CD4-positive, CD25-positive, alpha-beta regulatory T cell (primary cell): Measurements from ENCODE around the gene RGS17. TPM values are rescaled to one million over a fixed set of nuclear protein-coding genes. Genes with fewer than 3 reads are reported as not detected.
A peak's percentile ranks its signal among the peaks of the same experiment; 100 is the strongest.

Experiments
- ATAC-seq, 2 donors: fragments of 150-1000 bp; cut with Tn5 transposase; one replicate each; pipeline ENCODE4 v1.10.0; 2021; ENCODE audit warnings: low read depth in 2 of 2, moderate number of reproducible peaks in 2 of 2, moderate library complexity in 1 of 2
- DNase-seq, 3 donors: peaks; one replicate each; pipeline versions ENCODE4 v3.0.0 to v3.0.0-alpha.2; 2012 to 2022; ENCODE audit warnings: mixed read lengths in 1 of 3
- H3K27ac ChIP-seq: one replicate; pipeline ENCODE4 v1.7.0; 2013; ENCODE audit warnings: mild to moderate bottlenecking, low read length; ENCODE audit not compliant: insufficient read depth, poor library complexity, severe bottlenecking
- H3K27me3 ChIP-seq: one replicate; pipeline ENCODE4 v1.7.0; 2013; ENCODE audit warnings: low read length; ENCODE audit not compliant: control insufficient read depth, insufficient read depth
- H3K36me3 ChIP-seq: one replicate; pipeline ENCODE4 v1.7.0; 2013; ENCODE audit warnings: mild to moderate bottlenecking, low read length, moderate library complexity; ENCODE audit not compliant: control insufficient read depth, insufficient read depth
- H3K4me1 ChIP-seq: 2 replicates; pipeline ENCODE4 v1.7.0; 2013; ENCODE audit warnings: mild to moderate bottlenecking, low read length; ENCODE audit not compliant: insufficient read depth, control insufficient read depth, poor library complexity, severe bottlenecking
- H3K4me3 ChIP-seq: one replicate; pipeline ENCODE4 v1.7.0; 2013; ENCODE audit warnings: low read depth, mild to moderate bottlenecking, low read length, moderate library complexity
- H3K9me3 ChIP-seq, 2 experiments: 1 replicate in 1 of 2; 2 replicates in 1 of 2; pipeline ENCODE4 v1.7.0; 2013; ENCODE audit warnings: low read length in 2 of 2, mild to moderate bottlenecking in 1 of 2, moderate library complexity in 1 of 2; ENCODE audit not compliant: control insufficient read depth in 2 of 2
- H3K27ac Mint-ChIP-seq, 3 donors: one replicate each; pipeline ENCODE4 v1.8.0; 2020 to 2022; ENCODE audit warnings: mild to moderate bottlenecking in 3 of 3, mixed read lengths in 3 of 3, moderate library complexity in 2 of 3
- H3K27me3 Mint-ChIP-seq: one replicate; pipeline ENCODE4 v1.8.0; 2022; ENCODE audit warnings: mild to moderate bottlenecking, mixed read lengths
- H3K36me3 Mint-ChIP-seq: one replicate; pipeline ENCODE4 v1.8.0; 2020; ENCODE audit warnings: mixed read lengths
- H3K4me1 Mint-ChIP-seq, 4 donors: one replicate each; pipeline ENCODE4 v1.8.0; 2020 to 2022; ENCODE audit warnings: mixed read lengths in 4 of 4, mild to moderate bottlenecking in 1 of 4
- H3K4me3 Mint-ChIP-seq, 4 donors: one replicate each; pipeline ENCODE4 v1.8.0; 2020 to 2022; ENCODE audit warnings: mild to moderate bottlenecking in 4 of 4, mixed read lengths in 4 of 4, moderate library complexity in 3 of 4
- H3K9me3 Mint-ChIP-seq, 7 donors: one replicate each; pipeline ENCODE4 v1.8.0; 2020 to 2022; ENCODE audit warnings: mixed read lengths in 7 of 7, mild to moderate bottlenecking in 3 of 7, moderate library complexity in 2 of 7
- polyA plus RNA-seq, 4 donors: library from polyadenylated mRNA; unstranded; fragments of 300-500 nt; fragmentation: Illumina TruSeq; gene quantifications; one replicate each; pipeline ENCODE4 v1.2.3, GENCODE V29; 2021
- total RNA-seq: library from RNA; stranded (reverse); gene quantifications from one replicate; pipeline ENCODE4 v1.2.3, GENCODE V29; 2022

The RGS17 gene, protein sequence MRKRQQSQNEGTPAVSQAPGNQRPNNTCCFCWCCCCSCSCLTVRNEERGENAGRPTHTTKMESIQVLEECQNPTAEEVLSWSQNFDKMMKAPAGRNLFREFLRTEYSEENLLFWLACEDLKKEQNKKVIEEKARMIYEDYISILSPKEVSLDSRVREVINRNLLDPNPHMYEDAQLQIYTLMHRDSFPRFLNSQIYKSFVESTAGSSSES
- total RNA-seq, result not detected
- under 1 TPM in 1 of 4 donors, not detected in 3; 0.03 TPM for polyA plus RNA-seq

DNA sequence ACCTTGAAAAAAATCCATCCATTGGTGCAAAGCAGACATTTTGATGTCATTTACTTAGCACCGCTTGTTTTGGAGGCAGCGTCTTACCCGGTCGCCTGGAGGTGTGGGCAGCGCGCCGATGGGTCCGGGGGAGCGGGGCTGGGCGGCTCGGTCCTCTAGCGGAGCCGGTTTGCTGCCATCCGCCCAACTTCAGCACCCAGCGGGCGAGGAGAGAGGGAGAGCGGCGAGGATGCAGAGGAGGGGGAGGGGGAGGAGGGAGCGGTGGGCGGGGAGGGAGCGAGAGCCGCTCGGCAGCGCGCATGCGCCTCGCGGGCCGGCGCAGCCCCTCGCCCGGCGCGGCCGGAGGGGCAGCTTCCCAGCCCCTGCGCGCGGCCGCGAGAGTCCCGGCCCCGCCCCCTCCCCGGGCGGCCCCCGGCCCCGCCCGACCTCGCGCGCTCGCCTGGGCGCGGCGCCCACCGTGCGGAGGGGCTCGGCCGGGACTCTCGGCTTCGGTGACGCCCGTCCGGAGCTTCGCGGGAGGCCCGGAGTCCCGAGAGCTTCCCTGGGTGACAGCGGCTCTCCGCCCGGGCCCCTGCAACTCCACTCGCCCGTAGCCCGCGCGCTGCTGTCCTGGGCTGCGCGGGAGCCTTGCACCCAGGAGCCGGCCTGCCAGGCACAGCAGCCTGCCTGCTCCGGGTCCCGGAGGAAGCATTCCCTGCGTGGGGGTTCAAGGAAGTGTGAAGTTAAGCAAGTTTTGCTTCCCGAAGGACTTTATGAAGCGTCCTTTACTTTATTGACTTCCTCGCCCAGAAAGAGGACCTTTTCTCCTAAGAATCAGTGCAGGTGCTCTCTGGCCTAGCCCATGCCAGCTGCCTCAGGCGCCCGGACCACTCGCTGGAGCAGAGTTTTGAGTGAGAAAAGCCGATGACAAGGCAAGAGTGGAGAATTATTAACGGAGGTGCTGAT lies at the start of gene RGS17:
Gene RGS17, minus strand, starts transcription at position 246 of the 945 bp plus-strand sequence. CDS start 87,264 bp downstream, outside the sequence.
- peaks cover 0 to 24% (median 6%) of the 10 kb centered on the region in 4 donors for H3K4me1 Mint-ChIP-seq
- peak within 1 kb of the TSS; percentile 74 to 83 (median 77) for H3K4me3 Mint-ChIP-seq
- DNase-seq (peak in 2 of 3 donors; percentile 2 to 10), ATAC-seq (peak in 1 of 2 donors; percentile 18)
- no peaks in the 10 kb centered on the region for H3K36me3 Mint-ChIP-seq
- peaks cover 23% of the 10 kb centered on the region for H3K27me3 ChIP-seq
- H3K4me1 ChIP-seq, result peaks cover 15% of the 10 kb centered on the region
- no peaks in the 10 kb centered on the region for H3K9me3 ChIP-seq
- H3K4me3 ChIP-seq, result no peak within 1 kb of the TSS
- H3K9me3 Mint-ChIP-seq, result peaks cover 0 to 3% (median 0%) of the 10 kb centered on the region in 7 donors
- H3K36me3 ChIP-seq, result no peaks in the 10 kb centered on the region
- no peak within 1 kb of the TSS for H3K27ac ChIP-seq
- H3K27ac Mint-ChIP-seq, result no peak within 1 kb of the TSS
- peaks cover 37% of the 10 kb centered on the region for H3K27me3 Mint-ChIP-seq

DNA sequence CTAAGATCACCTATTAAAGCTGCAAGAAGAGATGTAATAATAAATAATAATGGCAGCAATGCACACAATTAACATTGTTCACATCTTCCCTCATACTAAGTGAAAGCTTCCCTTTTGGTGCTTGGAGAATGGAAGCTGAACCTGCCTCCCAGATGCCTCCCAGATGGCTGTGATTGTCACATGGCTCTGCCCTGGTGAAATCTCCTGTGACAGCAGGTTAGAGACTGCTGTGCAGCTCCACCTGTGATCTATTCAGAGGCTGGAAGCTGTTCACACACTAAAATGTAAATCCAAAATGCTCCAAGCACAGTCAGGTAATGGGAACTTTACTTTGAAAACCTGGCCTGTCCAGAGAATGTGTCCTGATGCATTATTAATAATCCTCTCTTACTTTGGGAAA lies 41.7 kb upstream of the RGS17 start:
- Mint-ChIP-seq H3K36me3 (no peaks in the 10 kb centered on the region), H3K27me3 (no peaks in the 10 kb centered on the region), H3K9me3 (peaks cover 0 to 5% (median 0%) of the 10 kb centered on the region in 7 donors), H3K4me1 (no peaks in the 10 kb centered on the region), H3K27ac (no peak overlapping the region), H3K4me3 (no peak overlapping the region)
- no peak for DNase-seq
- Histone ChIP-seq H3K4me3 (no peak overlapping the region), H3K9me3 (no peaks in the 10 kb centered on the region), H3K27me3 (no peaks in the 10 kb centered on the region), H3K36me3 (no peaks in the 10 kb centered on the region), H3K4me1 (no peaks in the 10 kb centered on the region), H3K27ac (no peak overlapping the region)
- no peak for ATAC-seq

DNA sequence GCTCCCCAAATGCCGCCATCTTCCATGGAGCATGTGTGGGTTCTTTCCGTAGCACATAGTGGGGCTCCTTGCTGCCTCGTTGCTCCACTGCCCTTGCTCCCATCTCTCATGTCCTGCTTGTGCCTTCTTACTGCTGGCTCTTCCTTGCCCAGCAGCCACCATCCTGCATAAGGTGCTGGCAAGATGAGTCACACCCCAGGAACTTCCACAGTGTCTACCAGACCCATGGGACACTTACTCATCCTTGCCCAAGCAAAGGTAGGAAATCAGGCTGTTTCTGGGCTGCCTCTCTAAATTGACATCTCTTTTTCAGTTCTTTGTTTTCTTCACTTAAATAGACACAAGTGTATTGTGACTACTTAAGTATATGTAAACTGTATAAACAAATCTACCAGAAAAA lies 39.4 kb upstream of the RGS17 start:
- Mint-ChIP-seq H3K27me3 (no peaks in the 10 kb centered on the region), H3K27ac (no peak overlapping the region), H3K4me3 (no peak overlapping the region), H3K36me3 (no peaks in the 10 kb centered on the region), H3K9me3 (peaks cover 0 to 5% (median 0%) of the 10 kb centered on the region in 7 donors), H3K4me1 (no peaks in the 10 kb centered on the region)
- Histone ChIP-seq H3K4me1 (no peaks in the 10 kb centered on the region), H3K36me3 (no peaks in the 10 kb centered on the region), H3K27me3 (no peaks in the 10 kb centered on the region), H3K4me3 (no peak overlapping the region), H3K27ac (no peak overlapping the region), H3K9me3 (no peaks in the 10 kb centered on the region)
- DNase-seq (no peak), ATAC-seq (no peak)

DNA sequence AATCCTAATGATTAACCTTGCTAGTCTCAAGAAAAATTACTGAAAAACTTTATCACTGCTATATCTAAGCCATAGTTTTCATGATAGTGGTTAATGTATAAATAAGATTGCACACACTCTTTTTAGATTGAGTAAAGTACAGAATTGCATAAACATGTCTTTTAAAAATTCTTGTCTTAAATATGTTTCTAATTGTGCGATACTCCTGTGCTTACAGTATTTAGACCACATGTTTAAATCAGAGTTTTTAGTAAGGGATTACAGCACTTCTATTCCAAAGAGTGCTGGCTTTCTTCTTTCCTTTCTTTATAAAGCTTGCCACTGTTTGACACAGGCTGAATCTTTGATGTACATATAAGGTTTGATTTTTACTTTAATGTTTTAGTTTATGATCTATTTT lies 36.8 kb upstream of the RGS17 start:
- Mint-ChIP-seq H3K9me3 (peaks cover 0 to 5% (median 0%) of the 10 kb centered on the region in 7 donors), H3K4me1 (no peaks in the 10 kb centered on the region), H3K27me3 (no peaks in the 10 kb centered on the region), H3K27ac (no peak overlapping the region), H3K4me3 (no peak overlapping the region), H3K36me3 (no peaks in the 10 kb centered on the region)
- H3K4me3 ChIP-seq, result no peak overlapping the region
- H3K27ac ChIP-seq, result no peak overlapping the region
- no peaks in the 10 kb centered on the region for H3K36me3 ChIP-seq
- no peaks in the 10 kb centered on the region for H3K27me3 ChIP-seq
- H3K4me1 ChIP-seq, result no peaks in the 10 kb centered on the region
- H3K9me3 ChIP-seq, result no peaks in the 10 kb centered on the region
- DNase-seq, result no peak
- ATAC-seq, result no peak

DNA sequence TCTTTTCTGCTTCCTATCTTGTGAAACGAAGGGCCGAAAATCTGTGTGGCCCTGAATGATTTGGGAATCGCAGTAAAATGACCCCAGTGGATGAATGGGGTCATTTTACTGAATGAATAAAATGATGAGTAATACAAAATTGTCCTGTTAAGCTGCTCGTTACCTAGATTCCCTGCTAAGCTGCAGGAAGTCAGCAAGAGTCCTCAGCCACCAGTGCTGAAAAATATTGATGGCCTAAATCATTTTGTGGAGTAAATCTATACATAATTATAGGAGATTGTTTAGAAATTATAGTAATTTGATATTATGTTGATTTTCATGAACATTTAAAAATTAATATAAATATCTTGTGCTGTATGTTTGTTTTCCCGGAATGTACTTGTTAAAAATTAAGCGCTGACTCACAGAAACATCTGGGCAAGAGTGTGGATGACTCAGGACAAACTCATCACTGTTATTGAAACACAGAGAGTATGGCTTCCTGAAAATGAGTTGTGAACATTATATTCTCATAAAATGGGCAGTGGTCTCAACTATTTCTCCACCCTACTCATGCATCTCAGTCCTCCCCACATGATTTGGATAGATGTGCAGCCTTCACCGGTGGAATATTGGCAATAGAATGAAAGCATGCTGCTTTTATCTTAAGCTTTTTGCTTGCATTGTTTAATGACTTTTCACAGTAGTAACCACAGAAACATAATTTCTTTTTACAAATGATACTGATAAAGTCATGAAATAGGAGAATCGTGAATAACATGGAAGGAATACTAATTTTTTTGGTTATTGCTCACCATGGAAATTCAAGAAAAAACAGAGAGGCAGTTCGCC lies 36.2 kb upstream of the RGS17 start:
- no peaks in the 10 kb centered on the region for H3K36me3 Mint-ChIP-seq
- Histone ChIP-seq H3K36me3 (no peaks in the 10 kb centered on the region), H3K4me3 (no peak overlapping the region), H3K9me3 (no peaks in the 10 kb centered on the region), H3K27ac (no peak overlapping the region), H3K4me1 (no peaks in the 10 kb centered on the region), H3K27me3 (no peaks in the 10 kb centered on the region)
- no peak for ATAC-seq
- no peak for DNase-seq
- no peak overlapping the region for H3K4me3 Mint-ChIP-seq
- H3K9me3 Mint-ChIP-seq, result peaks cover 0 to 5% (median 0%) of the 10 kb centered on the region in 7 donors
- H3K27me3 Mint-ChIP-seq, result no peaks in the 10 kb centered on the region
- no peaks in the 10 kb centered on the region for H3K4me1 Mint-ChIP-seq
- H3K27ac Mint-ChIP-seq, result no peak overlapping the region

- Histone ChIP-seq H3K36me3 (no peaks in the 10 kb centered on the region), H3K9me3 (no peaks in the 10 kb centered on the region), H3K27ac (no peak overlapping the region), H3K4me3 (no peak overlapping the region), H3K27me3 (no peaks in the 10 kb centered on the region), H3K4me1 (no peaks in the 10 kb centered on the region)
- Mint-ChIP-seq H3K4me3 (no peak overlapping the region), H3K9me3 (no peaks in the 10 kb centered on the region), H3K27ac (no peak overlapping the region), H3K4me1 (no peaks in the 10 kb centered on the region), H3K36me3 (no peaks in the 10 kb centered on the region), H3K27me3 (no peaks in the 10 kb centered on the region)
- ATAC-seq, result no peak
- no peak for DNase-seq
Observed at GRCh38 chr6:153162646-153163045, 31.6 kb upstream of the RGS17 start.

GRCh38 chr6:153162172-153162571 lies 31.1 kb upstream of the RGS17 start:
- ATAC-seq (no peak), DNase-seq (no peak)
- H3K9me3 ChIP-seq, result no peaks in the 10 kb centered on the region
- Mint-ChIP-seq H3K4me1 (no peaks in the 10 kb centered on the region), H3K27ac (no peak overlapping the region), H3K4me3 (no peak overlapping the region), H3K36me3 (no peaks in the 10 kb centered on the region), H3K9me3 (no peaks in the 10 kb centered on the region), H3K27me3 (no peaks in the 10 kb centered on the region)
- no peaks in the 10 kb centered on the region for H3K4me1 ChIP-seq
- H3K27ac ChIP-seq, result no peak overlapping the region
- no peak overlapping the region for H3K4me3 ChIP-seq
- no peaks in the 10 kb centered on the region for H3K36me3 ChIP-seq
- no peaks in the 10 kb centered on the region for H3K27me3 ChIP-seq
